T1000 (cell line): ENCODE results near the gene NR1H3.
"Not testable (repeated sequence)": the region's sequence is repeated elsewhere in the genome, so short reads cannot be mapped to it uniquely, and the experiment has no call there.

Experiments used
- DNase-seq: peaks from one replicate; lab custom pipeline; 2025; ENCODE audit warnings: mixed read lengths; lab: John Stamatoyannopoulos, UW

Gene NR1H3

DNA sequence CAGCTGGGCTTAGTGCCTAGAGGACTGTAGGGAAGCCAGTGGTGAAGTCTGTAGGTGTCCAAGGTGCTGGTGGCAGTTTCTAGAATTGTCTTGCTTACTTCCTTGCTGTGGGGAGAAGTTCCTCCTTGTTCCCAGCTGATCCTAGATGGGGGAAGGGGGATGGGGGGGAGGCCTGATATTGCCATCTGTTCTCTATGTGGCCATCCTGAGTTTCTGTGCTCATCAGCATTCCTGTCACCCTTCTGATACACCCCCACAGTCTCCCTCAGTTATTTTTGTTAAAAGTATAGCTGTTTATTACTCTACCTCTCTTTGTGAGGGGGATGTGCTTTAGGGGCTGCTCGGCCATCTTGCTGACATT, 48.7 kb downstream of the NR1H3 start:
- no peak for DNase-seq

DNA sequence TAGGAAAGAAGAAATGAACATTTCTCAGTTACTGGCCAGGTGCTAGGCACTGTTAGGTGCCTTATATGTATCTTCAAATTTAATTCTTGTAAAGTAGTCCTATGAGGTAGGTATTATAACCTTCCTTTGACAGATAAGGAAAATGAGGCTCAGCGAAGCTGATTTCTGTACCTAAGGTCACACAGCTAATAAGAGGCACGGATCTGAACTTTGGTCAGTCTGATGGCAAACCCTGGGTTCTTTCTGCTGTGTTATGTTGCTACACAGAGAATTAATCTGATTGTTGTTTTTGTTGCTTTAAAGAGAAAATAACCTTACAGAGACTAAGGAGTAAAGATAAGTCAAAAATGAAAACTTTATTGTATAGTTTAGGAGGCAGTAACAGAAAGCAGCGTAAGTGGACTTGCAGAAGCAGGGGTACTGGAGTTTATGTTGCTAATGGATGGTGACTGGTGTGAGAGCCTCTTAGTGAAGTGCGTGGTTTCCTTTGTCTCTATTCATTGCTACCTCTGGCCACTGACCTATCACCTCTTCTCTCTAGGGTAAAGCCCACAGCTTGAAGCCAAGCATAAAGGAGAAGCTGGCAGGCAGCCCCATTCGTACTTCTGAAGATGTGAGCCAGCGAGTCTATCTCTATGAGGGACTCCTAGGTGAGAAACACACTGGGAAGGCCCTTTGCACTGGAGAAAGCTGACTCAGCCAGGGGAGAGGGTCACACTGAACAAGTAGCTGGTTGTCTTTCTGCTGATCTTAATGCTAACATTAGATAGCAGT, 50.4 kb downstream of the NR1H3 start:
- DNase-seq = no peak

DNA sequence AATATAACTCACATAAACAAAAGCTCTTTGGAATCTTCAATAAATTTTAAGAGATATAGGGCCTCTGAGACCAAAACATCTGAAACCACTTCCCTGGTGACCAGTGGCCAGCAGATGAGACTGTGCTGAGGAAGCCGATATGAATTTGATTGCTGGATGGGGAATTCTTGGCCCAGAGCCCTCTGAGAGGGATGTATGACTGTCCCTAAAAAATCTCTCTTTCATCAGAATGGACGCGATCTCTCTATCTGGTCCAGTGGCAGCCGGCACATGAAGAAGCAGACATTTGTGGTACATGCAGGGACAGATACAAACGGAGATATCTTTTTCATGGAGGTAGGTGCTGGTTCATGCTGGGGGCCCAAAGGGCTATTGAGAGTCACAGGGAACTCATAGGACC, 57.2 kb downstream of the NR1H3 start:
- no peak for DNase-seq

DNA sequence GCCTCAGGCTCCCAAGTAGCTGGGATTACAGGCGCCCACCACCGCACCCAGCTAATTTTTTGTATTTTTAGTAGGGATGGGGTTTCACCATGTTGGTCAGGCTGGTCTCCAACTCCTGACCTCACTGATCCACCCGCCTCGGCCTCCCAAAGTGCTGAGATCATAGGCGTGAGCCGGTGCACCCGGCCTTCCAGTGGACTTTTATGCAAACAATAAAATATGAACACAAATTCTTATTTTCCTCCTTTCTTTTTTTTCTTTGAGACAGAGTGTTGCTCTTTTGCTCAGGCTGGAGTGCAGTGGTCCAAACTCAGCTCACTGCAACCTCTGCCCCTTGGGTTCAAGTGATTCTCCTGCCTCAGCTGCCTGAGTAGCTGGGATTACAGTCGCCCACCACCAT, 58.7 kb downstream of the NR1H3 start:
- DNase-seq = not testable (repeated sequence)

DNA sequence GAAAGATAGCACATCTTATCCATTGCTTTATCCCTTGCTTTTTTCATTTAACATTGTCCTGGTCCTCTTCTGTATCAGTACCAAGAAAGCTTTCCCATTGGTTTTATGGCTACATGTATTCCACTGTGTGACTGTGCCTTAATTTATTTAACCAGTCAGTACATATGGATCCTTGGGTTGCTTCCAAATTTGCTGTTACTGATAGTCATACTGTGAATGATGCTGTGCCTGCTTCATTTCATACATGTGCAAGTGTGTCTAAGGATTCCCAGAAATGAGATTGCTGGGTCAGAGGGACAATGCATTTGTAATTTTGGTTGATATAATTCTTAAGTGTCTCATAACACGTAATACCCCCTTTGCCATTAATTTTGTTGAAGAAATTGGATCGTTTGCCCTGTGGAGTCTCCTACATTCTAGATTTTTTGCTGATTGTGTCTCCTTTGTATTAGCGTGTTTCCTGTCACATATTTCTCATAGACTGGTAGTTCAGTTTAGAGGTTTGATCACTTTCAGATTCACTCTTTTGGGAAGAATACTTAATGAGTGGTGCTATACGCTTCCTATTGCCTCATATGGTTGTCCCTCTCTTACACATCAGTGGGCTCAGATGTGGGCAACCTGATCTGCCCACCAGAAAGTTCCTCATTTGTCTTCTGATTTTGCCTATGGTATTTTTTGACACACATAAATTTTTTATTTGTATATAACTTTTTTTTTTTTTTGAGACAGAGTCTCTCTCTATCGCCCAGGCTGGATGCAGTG, 59.5 kb downstream of the NR1H3 start:
- no peak for DNase-seq

DNA sequence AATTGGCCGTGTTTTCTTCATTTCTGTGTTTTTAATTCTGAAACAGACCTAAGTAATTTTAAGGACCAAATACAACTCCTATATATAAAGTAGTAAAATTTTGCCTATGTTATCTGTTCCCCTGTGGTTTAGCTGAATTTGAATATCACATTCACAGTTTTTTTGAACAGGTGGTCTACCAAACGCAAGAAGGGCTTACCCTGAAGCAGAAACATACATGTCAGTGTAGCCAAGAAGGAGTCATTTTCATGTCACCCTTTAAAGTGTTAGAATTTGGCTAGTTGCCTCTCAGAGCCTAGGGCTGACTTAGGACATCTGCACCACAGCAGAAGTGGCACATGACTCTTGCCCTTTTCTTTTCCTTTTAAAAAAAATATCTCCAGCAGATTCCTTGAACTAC, 60.4 kb downstream of the NR1H3 start:
- no peak for DNase-seq
